ENCODE measurements around the gene RFT1.
"Not testable (repeated sequence)": the region's sequence is repeated elsewhere in the genome, so short reads cannot be mapped to it uniquely, and the experiment has no call there.

RFT1 gene

DNA sequence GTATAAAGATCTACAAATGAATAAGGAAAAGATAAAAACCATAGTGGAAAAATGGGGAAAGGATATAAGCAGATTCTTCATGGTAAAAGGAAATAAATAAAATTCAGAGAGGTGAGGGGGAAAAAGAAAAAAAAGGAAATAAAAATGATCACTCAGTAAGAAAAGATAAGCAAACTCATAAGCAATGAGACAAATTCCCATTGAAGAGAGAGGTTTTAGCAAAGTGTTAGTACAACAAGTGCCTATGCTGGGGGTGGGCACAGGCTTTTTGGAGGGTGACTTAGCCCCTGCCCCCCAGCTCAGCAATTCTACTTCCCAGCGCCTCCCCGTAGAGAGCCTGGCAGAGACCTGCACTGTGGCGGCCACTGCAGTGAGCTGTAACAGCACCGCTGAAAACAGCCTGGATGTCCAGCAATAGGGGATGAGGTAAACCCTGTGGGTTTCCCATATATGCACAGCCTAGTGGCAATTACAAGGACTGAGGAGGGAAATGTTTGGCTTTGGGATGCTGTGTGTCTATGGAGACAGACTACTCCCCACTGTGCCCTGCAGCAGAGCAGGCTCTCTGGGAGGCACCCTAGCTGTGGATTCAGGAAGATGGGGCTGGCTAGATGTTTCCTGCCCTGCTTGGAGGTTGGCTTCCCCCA, 60.7 kb downstream of the RFT1 start:
- no peak for DNase-seq (ENCODE audit: low spot score)

DNA sequence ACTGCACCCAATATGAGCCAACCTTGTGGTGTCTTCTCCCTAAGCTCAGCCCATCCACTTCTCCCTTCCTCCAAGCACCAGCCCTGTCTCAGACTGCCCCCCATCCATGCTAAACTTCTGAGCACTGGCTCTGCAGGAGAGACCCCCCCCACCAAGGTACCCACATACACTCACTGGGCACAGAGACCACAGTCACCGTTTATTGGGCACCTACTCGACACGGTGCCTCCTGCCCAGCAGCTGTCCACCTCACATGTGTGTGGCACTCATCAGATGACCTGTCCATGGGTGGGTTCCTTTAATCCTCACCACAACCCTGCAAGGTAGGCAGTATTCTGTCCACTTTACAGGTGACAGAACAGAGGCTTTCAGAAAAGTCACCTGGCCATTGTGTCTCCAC, 62.1 kb downstream of the RFT1 start:
- DNase-seq (ENCODE audit: low spot score) = no peak

DNA sequence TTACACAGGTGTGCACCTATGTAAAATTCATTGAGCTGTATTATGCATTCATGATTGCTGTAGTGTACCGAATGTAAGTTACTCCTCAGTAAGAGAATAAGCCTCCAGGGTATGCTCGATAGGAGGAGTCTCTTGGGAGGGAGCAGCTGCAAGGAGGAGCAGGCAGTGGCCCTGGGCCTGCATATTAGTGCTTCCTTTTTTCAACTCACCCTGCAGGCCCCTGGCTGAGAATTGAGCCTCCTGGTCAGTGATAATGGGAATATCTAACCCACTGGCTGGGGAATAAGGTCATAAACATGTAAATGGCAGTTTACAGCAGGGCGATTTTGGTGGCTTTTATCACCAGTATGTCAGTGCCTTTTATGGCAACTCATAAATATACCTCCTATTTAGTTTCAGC, 62.7 kb downstream of the RFT1 start:
- no peak for DNase-seq (ENCODE audit: low spot score)

DNA sequence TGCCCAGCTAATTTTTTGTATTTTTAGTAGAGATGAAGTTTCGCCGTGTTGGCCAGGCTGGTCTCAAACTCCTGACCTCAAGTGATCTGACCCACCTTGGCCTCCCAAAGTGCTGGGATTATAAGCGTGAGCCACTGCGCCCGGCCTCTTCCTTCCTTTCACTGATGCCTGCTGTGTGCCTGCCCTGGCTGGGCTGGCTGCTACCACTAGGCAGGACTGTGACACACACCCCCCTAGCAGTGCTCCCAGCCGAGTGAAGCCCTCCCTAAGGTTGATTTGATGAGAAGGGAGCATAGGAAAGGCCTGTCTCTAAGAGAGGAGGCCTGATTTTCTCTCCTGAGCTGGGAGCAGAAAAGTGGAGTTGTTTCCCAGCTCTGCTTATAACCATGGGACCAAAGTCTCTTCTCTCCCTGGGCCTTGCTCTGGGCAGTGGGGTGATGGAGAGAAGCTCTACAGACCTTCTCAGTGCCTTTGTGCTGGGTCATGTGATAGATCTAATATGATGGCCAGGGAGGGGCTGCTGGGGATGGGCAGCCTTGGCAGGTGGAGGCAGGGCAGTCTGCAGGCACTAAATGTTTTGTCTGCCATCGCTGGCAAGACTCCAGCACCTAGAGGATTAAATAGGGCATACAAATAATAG, 64.3 kb downstream of the RFT1 start:
- DNase-seq (ENCODE audit: low spot score) = no peak

DNA sequence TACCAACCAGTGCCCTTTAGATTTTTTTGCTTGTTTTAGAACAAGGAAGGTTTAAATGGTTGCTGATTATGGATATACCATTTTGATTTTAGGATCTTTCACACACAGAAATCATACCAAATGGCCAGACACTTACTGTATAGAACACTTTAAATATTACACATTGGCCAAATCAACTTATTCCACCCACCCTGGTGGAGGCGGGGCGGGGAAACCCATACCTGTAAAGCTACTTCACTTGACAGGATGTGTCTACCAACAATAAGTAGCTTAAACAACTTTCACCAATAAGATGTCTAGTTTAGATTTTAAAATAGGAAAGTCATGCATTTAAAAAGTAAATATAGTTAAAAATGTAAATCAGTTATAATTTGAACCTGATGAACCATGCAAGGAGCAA, 67.3 kb downstream of the RFT1 start:
- DNase-seq (ENCODE audit: low spot score) = no peak

DNA sequence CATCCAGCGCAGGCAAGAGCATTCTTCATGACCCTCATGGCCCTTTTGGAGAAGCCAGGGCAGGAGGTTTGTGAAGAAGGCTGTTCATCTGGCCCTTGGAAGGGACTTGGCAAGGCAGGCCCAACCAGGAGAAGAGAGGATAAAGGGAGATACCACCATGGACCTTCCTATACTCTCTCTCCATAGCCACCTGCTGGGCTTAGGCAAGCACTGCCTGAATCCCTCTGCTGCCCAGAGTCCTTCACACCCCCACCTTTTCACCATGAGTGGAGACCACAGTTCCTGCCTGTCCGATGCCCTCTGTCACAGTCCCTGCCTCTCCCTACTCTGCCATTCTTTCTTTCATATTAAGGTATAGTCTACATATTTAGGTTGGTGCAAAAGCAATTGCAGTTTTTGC, 73.8 kb downstream of the RFT1 start:
- peak; percentile 40 for DNase-seq (ENCODE audit: low spot score)

DNA sequence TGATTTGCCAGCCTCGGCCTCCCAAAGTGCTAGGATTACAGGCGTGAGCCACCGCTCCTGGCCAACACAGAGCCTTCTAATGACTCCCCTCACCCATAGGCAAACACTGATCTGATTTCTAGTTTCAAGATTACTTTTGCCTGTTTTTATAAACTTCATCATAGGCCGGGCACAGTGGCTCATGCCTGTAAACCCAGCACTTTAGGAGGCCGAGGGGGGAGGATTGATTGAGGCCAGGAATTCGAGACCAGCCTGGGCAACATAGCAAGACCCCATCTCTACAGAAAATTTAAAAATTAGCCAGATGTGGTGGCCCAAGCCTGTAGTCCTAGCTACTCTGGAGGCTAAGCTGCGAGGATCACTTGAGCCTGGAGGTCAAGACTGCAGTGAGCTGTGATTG, 76.0 kb downstream of the RFT1 start:
- DNase-seq (ENCODE audit: low spot score) = not testable (repeated sequence)

DNA sequence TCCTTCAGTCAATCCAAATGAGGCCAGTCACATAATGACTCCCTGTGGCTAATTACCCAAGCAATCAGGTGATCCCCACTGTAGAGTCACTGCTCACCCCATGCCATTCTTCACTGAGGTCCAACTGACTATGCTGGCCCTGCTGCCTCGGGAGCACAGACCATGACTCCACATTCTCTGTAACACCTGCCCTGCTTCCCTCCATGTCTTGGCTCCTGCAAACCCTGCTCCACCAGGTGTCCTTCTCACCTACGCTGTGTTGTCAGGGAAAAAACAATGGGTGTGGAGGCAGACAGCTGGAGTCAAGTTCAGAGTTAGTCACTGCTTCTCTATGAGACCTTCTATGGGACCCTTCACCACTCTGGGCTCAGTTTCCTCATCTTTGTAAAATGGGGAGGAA, 78.3 kb downstream of the RFT1 start:
- no peak for DNase-seq (ENCODE audit: low spot score)

DNA sequence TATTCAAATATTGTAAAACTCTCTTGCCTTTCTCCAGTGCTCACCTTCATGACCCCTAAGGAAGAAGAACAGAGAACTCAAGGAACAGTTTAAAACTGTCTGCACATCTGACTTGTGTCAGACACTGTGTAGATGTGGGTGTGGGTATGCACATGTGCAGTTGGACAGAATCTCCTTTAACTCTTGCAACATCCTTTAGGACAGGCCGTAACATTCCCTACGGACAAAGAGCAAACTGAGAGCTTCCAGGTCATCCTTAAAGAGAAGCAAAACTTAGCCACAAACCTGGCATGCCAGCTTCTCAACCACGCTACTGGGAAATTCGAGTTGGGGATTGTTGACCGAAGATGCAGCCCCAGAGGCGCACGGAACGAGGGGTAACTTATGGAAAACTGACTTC, 80.2 kb downstream of the RFT1 start:
- DNase-seq (ENCODE audit: low spot score) = no peak

DNA sequence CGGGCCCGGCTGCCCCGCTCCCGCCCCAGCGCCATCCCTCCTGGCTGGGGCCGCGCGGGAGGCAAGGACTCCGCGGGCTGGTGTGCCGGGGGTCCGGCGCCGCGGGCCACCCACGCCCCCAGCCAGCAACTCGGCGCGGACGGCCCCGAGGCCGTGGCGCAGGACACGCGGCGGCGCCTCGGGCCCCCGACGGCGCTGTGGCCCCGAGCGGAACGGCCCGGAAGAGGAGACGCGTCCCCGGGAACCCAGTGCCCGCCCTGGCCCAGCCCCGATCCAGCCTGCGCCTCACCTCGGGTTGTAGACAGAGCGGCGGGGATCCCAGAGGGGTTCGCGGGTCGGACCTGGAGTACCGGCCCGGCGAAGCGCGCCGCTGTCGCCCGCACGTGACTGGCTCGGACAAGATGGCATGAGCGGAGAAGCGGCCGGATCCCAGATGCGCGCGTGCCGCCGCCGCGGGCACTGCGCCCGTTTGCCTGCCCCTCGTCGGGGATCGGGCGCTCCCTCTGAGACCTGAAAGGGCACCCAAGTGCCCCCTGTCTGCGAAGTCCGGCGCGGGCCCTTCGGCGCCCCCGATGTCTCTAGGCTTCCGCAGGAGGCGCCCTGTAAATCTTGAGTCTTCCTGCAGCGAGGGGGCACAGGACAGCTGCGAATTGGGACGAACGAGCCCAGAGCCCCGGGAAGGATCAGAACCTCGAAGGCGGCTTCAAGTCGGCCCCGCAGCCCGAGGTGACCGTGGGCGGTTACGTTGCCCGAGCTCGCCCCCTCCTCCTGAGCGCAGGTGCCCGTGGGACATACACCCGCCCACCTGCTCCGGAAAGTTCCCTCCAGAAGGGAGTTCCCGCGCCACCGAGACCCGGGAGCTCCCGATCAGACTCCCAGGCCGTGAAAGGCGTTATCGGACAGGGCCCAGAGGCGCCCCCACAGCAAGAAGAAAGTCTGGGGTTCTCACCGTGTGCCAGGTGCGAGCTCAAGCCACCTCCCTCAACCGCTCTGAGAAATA, 83.8 kb downstream of the RFT1 start:
- peak; percentile 77 for DNase-seq (ENCODE audit: low spot score)

DNA sequence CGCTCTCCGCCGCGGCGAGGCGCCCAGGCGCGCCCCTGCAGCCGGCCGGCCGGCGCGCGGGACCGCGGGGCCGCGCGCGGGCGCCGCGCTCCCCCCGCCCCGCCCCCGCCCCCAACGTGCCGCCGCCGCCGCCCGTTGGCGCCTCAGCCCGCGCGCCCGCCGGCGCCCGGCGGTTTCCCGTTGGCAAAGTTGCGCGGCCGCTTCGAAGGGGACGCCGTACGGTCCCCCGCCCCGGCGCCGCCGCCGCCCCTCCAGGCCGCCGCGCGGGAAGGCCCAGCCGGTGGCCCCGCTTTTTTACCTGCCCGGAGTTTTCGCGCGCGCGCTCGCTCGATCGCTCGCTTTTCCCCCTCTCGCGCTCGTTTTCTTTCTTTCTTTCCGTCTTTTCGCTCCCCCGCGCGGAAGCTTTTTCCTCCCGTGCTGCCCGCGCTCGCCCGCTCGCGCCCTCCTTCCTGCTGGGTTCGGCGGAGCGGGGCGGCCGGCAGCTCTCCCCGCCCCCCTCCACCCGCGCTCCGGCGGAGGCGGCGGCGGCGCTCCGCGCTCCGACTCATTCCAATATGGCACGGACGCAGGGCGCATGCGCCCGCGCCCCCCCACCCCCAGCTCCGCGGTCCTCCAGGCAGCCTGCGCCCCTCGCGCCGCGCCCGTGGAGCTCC, 84.6 kb downstream of the RFT1 start, which contains the start of gene SFMBT1:
Gene SFMBT1 (minus strand): TSS at position 556 of the 653 bp plus-strand sequence. CDS start 76,945 bp downstream, outside the sequence.
- DNase-seq (ENCODE audit: low spot score) = peak; percentile 91

DNA sequence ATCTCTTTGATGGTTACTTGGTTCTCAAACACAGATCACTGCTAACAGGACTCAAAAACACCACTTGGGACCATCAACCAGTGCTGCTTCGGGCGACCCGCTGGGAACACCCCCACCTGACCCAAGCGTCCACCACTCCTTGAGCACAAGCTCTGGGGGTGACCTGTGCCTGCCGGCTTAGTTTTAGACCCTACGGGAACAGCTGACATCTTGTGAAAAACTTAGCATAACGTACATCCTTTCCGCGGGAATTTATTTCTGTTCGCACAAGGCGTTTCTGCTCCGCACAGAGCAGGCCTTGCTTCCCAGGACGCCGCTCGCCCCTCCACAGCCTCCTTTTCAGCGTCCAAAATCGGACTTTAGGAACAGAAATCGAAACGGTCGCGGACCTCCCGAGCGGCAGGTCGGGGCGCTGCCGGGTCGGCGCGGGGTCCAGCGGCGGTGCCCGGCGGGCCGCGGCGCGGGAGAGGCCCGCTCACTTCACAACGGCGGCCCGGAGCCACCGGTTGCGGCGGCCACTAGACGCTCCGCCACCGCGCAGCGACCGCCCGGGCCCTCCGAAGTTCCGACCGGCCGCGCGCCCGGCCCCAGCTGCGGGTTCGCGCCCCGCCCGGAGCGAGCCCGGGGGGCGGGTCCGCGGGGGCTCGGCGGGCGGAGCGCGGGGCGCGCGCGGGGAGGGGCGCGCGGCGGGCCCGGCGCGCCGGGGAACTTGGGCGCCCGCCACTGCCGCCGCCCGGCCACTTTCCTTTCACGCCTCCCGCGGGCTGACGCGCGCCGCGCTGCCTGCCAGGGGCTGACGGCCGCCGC, 85.3 kb downstream of the RFT1 start:
- DNase-seq (ENCODE audit: low spot score) = peak; percentile 88

DNA sequence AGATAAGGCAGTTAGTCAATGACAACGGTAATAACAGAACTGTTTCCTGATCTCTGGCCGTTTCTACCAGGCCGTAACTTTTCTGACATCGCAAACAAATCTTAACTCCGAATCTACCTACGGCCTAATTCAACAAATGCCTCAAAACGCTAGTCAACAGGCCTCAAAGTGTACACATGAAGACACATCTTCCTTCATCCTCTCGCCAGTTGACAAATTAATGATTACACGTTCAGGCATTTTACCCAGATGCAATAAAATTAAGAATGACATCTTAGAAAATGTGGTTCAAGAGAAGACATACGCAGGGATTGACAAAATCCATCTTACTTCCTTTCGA, 85.9 kb downstream of the RFT1 start:
- no peak for DNase-seq (ENCODE audit: low spot score)

DNA sequence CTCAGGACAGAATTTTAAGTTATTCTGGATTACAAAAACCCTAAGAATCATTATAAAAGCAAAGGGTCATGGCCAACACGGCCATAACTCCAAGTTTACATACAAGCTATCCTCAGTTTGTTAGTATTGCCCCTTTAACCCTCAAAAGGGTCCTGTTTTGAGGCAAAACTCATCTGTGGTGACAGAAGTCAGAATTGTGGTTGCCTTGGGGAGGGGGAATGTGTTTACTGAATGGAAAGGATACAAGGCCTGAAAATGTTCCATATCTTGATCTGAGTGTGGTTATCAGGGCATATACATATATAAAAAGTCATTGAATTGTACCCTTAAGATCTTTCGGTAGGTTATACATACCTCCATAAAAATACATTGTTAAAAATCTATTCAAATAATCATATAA, 86.5 kb downstream of the RFT1 start:
- no peak for DNase-seq (ENCODE audit: low spot score)

DNA sequence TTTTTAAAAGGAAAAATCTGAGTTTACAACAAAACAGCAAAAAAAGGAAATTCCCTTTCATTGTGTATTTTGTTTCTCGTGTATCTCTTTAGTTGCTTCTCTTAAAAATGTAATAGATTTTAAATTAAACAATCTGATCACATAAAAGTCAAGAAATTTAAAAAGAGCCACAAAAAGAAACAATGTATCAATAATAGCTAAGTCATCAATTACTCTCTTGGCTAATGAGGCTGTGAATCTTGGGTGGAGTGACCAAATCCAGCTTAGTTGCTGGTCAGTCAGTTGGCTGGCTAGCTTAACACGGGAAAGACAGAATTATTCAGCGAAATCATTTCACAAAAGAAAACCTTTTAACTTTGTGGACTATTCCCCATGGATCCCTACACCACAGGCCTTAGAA, 87.6 kb downstream of the RFT1 start:
- no peak for DNase-seq (ENCODE audit: low spot score)

DNA sequence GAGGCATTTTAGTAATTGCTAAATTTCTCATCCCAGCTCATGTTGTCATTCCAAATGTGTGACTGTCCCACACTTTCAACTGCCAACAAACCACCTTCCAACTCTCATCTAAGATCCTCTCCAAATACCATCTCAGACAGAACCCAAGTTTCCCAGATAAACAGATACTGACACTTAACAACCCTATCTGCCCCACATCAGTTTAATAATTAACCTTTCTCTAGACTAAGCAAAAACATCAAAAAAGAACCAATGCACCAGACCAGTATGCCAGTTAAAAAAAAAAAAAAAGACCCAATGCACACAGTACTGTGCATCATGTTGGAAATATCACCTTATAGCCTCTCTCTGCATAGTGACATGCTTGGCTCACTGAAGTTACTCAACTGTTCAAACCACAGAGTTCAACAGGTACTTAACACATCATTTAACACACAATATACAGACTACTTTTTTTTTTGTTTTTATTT, 89.8 kb downstream of the RFT1 start:
- no peak for DNase-seq (ENCODE audit: low spot score)

DNA sequence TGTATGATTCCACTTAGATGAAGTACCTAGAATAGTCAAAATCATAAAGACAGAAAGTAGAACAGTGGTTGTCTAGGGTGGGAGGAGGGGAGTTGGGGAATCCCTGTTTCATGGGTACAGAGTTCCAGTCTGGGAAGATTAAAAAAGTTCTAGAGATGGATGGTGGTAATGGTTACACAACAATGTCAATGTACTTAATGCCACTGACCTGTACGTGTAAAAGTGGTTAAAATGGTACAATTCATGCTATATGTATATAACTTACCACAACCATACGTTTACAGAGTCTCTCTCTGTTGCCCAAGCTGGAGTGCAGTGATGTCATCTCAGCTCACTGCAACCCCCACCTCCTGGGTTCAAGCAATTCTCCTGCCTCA, 90.9 kb downstream of the RFT1 start:
- DNase-seq (ENCODE audit: low spot score) = no peak

DNA sequence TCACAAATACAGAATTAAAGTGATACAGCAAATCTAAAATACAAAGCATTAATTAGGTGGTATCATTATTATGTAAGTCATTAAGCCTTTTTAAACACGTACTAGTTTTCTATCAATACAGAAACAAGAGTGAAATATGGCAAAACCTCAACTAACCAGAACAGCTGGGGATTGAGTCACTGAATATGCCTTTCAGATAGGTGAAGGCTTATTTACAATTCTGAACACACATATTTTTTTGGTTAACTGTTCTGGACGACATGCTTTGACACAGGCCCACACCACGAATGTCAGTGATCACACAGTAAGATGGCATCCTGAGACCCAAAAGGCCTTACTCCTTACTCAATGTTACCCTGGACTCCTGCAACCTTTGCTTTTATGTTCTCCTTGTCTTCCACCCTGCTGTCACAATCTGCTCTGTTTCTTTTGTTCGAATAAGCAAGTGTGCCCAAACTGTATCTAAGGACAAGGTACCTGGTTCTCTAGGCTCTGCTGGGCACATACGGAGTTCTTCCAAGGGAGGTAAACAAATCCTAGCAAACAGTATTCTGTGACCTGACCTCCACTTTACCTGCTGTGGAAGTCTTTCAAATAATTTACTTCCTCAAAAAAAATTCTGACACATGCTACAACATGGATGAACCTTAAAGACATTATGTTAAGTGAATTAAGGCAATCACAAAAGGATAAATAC, 91.4 kb downstream of the RFT1 start:
- DNase-seq (ENCODE audit: low spot score) = no peak
